OCI-LY1 (cell line): ENCODE measurements around the gene LIG3.
"Not testable (repeated sequence)": the region's sequence is repeated elsewhere in the genome, so short reads cannot be mapped to it uniquely, and the experiment has no call there.

Source experiments
- EZH2 ChIP-seq: fragments of 200-600 bp; sonication (generic), shearing (Covaris generic); IDR thresholded peaks from 2 replicates; pipeline ENCODE4 v1.8.0; 2017; ENCODE audit warnings: borderline replicate concordance, mixed run types, mild to moderate bottlenecking, antibody characterized with exemption, low read length, moderate library complexity, mixed read lengths
- TF ChIP-seq, protein P1 (sequence below): fragments of 200-600 bp; sonication (generic), shearing (Covaris generic); IDR thresholded peaks from 2 replicates; pipeline ENCODE4 v1.5.1; 2017; ENCODE audit warnings: mild to moderate bottlenecking, antibody characterized with exemption, low read length, moderate library complexity, mixed read lengths

DNA sequence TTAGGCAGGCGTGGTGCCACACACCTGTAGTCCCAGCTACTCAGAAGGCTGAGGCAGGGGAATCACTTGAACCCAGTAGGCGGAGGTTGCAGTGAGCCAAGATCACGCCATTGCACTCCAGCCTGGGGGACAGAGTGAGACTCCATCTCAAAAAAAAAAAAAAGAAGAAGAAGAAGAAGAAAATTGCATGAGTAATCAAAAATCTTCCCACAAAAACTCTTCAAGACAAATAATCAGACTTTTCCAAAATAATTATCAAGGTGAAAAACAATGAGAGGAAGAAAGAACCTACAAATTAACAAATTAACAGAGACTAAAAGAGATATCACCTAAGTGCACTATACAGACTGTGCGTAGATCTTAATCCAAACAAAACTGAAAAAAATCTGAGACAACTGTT, 29.5 kb upstream of the LIG3 start:
- TF ChIP-seq, protein P1, sequence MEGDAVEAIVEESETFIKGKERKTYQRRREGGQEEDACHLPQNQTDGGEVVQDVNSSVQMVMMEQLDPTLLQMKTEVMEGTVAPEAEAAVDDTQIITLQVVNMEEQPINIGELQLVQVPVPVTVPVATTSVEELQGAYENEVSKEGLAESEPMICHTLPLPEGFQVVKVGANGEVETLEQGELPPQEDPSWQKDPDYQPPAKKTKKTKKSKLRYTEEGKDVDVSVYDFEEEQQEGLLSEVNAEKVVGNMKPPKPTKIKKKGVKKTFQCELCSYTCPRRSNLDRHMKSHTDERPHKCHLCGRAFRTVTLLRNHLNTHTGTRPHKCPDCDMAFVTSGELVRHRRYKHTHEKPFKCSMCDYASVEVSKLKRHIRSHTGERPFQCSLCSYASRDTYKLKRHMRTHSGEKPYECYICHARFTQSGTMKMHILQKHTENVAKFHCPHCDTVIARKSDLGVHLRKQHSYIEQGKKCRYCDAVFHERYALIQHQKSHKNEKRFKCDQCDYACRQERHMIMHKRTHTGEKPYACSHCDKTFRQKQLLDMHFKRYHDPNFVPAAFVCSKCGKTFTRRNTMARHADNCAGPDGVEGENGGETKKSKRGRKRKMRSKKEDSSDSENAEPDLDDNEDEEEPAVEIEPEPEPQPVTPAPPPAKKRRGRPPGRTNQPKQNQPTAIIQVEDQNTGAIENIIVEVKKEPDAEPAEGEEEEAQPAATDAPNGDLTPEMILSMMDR = not testable (repeated sequence)
- TF ChIP-seq EZH2 = not testable (repeated sequence)
